GM18507 (cell line): ENCODE measurements around the gene SLC37A3.
"Not testable (repeated sequence)": the region's sequence is repeated elsewhere in the genome, so short reads cannot be mapped to it uniquely, and the experiment has no call there.

Source experiments
- DNase-seq: peaks from one replicate; pipeline ENCODE4 v3.0.0; 2011; ENCODE audit warnings: low read depth; ENCODE audit not compliant: insufficient read length; ENCODE audit errors: extremely low spot score
- FAIRE-seq: peaks from 2 replicates; lab custom pipeline; 2011; peaks lifted over from hg19 to GRCh38; lab: Jason Lieb, UNC

The SLC37A3 gene

DNA sequence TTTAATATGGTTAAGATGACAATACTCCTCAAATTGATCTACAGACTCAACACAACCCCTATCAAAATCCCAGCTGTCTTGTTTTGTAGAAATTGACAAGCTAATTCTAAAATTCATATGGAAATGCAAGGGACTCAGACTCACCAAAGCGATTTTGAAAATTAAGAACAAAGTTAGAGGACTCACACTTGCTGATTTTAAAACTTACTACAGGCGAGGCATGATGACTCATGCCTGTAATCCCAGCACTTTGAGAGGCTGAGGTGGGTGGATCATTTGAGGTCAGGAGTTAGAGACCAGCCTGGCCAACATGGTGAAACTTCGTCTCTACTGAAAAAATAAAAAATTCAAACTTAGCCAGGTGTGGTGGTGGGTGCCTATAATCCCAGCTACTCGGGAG lies 78.3 kb downstream of the SLC37A3 start:
- DNase-seq, FAIRE-seq: not testable (repeated sequence)

DNA sequence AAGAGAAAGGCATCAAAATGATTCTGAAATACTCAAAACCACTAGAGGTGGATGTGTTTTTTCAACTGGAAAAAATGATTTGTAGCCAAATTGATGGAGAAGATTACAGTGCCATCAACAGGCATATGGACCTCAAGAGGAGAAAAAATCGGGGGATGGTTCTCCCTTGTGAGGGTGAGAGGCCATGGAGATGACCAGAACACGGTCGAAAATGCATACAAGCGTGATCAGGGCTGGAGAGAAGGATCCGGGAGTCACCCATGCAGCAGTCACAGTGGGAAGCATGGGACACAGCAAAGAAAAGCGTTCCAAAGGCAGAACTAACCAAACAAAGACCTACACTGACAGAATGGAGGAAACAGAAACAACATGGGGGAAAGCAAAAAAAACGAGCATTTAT lies 80.3 kb downstream of the SLC37A3 start:
- no peak for FAIRE-seq

DNA sequence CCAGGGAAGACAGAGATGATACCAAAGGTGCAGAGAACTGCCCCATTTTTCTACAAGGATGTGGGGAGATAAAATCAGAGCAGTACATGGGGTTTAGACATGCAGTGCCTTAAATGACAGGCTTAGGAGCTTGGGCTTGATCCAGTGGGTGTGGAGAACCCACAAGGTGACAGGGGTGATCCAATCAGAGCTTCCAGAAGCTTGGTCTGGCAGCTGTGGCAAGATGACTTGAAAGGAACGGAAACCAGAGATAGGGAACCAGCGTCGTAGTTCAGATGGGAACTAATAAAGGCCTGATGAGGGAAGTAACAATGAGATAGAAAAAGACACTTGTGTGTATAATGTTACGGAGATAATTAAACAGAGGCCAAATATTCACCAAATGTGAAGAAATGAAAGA lies 80.7 kb downstream of the SLC37A3 start:
- DNase-seq (no peak), FAIRE-seq (no peak)

More for the DNA sequence above, 80.3 kb downstream of the SLC37A3 start:
- no peak for DNase-seq

DNA sequence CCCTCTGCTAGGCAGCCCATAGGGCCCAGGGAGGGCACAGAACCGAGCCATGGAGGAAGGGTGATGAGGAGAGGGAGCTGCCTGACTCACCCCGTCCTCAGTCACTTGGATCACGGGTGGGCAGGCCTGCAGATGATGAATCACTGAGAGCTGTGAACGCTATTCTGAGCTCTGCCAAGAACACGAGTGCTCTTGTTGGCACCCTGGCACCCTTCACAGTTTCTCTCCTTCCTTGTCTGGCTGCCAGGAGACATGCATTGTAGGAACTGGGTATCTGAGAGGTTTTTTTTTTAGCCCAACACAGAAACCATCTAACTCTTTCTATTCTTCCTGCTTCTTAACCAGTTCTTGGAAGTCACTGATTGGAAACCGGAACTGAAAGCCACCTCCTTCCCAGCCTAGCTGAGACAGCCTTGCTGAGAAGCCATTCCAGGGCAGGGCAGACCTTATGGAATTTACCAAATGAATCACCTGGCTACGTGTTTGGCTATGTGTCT lies 82.1 kb downstream of the SLC37A3 start:
- DNase-seq = no peak
- FAIRE-seq = no peak

DNA sequence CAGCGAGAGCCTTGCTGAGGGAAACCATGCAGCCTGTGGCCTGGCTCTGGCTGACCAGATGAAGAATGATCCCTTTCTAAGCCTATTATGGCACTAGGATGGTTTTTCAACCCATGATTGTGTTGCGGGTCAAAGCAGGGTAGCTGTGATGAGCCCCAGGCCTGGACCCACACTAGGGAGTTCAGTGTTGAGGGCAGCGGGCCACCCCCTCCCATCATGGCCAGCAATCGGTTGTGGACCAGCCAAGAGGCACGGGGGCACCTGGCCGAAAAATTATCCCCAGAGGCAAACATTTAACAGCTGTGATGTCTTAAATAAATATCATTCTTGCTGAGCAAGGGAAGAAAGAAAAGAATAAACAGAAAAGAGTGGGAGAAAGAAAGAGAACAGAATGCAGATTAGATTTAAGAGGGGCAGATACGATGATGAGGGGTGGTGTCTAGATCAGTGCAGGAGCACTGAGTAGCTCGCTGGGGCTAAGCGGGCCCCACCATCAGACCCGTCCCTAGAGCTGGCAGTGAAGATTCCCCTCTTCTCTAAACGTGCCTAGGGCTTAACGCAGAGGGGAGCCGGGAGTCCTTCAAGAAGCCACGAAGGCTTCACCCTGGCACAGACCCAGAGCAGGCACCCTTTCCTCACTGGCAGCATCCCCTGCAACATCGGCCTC lies 82.7 kb downstream of the SLC37A3 start:
- FAIRE-seq = no peak
- DNase-seq = no peak

DNA sequence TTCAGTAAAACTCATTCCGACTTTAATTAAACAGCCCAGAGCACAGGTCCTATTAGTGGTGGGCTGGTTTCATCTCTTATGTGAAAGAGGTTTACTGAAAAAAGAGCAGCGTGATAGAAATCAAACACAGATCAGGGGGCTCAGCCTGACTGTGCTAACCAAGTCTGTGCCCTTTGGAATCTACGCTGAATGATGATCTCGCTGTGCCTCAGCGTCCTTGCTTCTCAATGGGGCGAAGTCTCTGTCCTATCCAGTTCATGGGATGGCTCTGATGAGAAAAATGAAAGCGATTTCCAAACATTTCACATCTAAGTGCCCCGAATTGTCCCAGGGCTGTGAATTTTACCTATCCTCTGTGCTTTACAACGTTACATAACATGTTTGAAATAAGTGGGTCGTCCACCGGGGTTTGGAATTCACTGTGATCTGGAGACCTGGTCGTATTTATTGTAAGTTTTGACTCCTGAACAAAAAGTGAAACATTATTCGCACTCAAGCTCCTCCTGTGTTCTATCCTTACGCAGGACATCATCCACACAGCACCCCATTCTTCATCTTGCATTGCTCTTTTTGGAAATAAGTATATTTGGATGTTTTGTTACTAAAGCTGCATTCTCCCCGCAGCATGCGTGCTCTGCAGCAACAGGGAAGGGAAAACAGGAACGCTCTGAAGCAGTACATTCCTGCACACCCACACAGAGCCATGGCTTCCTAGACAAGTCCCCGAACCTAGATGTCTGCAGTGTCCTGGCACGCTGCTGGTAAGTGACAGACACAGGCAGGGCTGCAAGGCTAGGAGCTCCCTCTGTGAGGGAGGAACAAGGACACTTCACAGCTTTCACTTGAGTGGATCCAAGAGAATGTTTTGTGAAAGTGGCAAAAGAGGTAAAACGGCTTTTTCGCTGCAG lies 83.5 kb downstream of the SLC37A3 start:
- DNase-seq (no peak), FAIRE-seq (no peak)

DNA sequence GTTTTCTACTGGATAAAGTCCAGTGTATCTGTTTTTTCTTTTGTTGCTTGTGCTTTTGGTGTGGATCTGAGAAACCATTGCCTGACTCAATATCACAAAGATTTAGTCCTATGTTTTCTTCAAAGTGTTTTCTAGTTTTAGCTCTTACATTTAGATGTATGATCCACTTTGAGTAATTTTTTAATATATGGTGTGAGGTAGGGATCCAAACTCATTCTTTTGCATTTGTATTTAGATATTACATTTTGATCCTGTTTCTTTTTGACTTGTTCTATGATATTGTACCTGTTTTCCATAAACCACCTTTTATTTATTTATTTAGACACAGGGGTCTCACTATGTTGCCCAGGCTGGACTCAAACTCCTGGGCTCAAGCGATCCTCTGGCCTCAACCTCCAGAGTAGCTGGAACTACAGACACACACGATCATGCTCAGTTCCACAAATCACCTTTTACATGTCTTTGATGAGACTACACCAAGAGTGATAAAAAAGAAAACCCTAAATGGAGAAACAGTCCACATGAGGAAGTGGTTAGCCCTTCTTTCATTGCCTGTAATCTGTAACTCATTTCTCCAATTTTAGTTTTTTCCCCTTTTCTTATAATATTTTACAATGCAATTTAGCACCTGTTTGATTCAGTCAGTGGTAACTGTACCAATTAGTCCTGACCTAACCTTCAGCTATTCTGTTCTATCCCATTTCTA lies 86.0 kb downstream of the SLC37A3 start:
- DNase-seq (no peak), FAIRE-seq (no peak)

DNA sequence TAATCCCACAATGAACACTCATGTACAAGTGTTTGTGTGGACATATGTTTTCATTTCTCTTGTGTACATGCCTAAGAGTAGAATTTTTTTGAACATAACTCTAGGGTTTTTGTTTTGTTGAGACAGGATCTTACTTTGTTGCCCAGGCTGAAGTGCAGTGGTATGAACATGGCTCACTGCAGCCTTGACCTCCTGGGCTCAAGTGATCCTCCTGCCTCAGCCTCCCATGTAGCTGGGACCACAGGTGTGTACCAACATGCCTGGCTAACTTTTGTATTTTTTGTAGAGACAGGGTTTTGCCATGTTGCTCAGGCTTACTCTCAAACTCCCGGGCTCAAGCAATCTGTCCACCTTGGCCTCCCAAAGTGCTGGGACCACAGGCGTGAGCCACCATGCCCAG lies 87.2 kb downstream of the SLC37A3 start:
- FAIRE-seq, DNase-seq: not testable (repeated sequence)

DNA sequence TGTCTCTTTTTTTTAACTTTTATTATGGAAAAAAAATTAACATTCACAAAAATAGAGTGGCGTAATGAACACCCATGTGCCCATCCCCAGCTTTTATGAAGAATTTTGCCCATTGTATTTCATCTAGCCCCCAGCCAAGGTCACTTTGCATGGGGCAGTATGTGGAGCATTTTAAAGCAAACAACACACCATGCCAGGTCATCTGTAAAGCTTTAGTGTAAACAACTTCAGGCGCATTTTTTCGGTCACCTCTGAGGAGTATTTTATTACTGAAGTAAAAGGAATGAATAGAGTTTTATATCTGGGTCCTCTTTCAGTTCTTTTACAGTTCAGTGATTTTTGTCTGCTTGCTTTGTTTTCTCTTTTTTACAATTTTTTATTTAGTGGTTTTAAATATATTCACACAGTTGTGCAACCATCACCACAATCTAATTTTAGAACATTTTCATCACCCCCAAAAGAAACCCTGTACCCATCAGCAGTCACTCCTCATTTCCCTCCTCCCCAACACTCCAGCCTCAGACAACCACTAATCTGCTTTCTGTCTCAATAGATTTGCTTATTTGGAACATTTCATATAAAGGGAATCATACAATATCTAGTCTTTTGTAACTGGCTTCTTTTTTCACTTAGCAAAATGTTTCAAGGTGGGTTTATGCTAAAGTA lies 87.9 kb downstream of the SLC37A3 start:
- DNase-seq = no peak
- no peak for FAIRE-seq

DNA sequence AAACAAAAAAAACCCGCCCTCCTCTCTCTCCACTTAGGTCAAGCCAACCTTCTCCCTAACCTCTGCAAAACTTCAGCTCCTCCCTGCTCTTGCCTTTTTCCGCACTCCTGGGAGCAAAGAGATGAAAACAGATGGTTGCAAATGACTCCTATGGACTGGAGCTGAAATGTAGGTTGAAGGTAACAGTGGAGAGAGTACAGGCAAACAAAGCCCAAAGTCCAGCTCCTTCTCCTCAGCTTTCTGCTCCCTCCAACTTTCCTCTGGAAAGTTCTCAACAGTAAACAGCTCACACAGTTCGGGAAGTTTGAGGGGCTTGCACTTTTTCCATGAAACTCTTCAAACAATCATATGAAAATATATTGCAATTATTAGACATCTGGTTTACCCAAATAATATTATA lies 90.3 kb downstream of the SLC37A3 start:
- FAIRE-seq = no peak

DNA sequence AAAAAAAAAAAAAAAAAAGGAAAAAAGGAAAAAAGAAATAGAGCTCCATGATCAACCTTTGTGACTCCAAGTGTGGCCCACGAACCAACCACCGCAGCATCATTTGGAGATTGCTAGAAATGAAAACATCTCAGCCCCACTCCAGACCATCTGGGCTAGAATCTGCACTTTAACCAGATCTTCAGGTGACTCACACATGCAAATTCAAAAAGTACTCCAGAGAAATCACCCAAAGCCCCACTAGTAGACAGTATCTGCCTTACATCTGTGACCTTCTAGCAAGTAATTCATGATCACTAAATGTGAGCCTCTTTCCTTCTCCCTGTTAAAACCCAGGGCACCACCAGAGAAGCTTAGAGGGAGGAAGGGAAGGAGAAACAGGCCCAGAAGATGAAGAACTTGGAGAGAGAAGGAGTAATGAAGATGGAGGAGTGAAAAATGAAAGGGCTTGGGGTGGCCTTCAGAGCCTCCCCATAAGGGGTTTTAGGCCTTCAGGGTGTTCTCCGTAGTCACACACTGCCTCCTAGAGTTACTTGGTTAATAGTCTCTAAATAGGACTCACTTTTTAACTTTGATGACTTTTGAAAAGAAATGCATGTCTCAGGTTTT lies 94.0 kb downstream of the SLC37A3 start:
- DNase-seq (no peak), FAIRE-seq (no peak)

More for the DNA sequence above, 90.3 kb downstream of the SLC37A3 start:
- DNase-seq = no peak

DNA sequence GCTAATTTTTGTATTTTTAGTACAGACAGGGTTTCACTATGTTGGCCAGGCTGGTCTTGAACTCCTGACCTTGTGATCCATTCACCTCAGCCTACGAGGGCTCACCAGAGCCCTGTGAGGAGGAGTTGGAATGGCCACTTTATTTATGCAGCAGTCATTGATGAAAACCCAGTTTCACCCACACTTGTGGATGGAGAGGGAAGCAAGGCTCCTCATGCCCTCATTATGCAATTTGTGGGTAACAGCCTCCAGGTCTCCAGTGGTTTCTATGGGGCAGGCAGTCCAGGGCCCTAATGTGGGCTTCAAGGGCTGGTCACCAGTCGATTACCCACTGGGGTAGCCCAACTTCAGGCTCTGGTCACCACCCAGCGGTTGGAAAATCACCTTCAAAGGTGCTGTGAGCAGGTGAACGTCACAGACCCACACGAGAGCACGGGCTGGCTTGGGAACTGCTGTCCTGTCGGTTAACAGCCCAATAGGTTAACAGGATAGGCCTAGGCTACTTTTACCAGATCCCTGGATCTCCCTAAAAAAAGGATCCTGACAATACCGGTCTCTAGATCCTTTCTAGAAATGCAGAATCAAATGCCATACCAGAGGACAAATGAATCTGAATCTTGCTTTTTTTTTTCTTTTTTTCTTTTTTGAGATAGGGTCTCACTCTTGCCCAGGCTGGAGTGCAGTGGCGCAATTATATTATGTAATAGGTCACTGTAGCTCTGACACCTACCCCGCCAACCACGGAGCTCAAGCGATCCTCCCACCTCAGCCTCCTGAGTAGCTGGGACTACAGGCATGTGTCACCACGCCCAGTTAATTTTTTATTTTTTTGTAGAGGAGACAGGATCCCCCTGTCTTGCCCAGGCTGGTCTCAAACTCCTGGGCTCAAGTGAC lies 97.8 kb downstream of the SLC37A3 start:
- DNase-seq (no peak), FAIRE-seq (no peak)

DNA sequence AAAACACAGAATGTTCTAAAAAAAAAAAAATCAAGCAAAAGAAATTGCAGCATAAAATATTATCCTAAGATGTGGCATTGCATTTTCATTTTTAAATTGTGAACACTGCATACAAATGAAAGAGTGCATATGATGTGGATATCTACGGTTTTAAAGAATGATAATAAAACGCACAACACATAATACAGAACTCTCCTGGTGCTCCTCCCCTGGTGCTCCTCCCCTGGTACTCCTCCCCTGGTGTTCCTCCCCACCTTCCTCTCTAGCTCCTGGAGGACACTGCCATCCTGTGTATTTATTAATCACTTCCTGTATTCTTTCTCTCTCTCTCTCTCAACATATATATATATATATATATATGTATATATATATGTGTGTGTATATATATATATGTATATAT lies 100.1 kb downstream of the SLC37A3 start:
- DNase-seq = no peak
- FAIRE-seq = no peak

DNA sequence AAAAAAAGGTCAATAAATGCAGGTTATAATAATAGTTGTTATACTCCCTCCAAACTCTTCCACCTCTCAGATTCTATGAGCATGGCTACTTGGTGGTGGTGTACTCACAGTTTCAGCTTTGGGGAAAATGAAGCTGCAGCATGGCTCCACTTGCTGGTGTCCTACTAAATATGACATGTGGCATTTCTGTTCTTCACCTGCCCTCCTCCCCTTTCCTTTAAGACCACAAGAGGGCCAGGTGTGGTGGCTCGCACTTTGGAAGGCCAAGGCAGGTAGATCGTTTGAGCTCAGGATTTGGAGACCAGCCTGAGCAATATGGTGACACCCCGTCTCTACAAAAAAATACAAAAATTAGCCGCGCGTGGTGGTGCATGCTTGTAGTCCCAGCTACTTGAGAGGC lies 101.1 kb downstream of the SLC37A3 start:
- DNase-seq (no peak), FAIRE-seq (no peak)

DNA sequence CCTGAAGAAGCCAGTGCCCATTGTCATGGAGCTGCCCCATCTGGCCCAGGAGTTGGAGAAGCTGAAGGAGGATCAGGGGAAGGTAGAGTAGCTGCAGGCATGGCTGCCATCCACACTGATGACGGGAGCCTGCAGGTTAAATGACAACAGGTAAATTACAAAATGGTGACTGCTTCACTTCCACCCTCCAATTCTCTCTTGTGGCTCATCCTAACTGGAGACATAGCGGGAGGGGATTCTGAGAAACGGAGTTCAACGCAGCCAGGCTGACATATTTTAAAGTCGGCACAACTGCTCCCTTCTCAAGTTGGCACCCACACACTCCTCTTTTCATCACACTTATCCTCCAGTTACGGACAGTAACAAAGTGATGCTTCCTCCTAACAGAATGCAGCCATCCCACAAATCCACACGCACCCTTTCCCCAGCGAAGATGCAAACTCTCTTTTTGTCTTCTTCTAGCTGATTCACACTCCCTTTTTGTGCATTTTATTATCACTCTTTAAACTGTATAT lies 103.0 kb downstream of the SLC37A3 start:
- DNase-seq (no peak), FAIRE-seq (no peak)

DNA sequence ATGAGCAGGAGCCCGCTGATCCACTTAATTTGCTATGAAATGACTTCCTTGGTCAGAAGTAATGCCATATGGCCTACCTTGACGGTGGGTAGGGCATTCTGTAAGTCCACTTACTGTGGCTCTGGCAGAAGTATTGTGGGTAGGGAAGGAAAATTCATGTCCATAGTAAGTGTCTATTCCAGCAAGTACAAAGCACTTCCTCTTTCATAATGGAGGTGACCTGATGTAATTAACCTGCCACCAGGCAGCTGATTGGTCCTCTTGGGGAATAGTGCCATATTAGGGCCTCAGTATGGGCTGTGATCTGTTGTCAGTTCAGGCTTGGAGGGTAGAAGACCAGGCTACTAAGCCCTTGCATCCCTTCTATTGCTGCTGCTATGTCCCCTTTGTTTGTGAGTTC lies 103.9 kb downstream of the SLC37A3 start:
- no peak for FAIRE-seq
- no peak for DNase-seq

DNA sequence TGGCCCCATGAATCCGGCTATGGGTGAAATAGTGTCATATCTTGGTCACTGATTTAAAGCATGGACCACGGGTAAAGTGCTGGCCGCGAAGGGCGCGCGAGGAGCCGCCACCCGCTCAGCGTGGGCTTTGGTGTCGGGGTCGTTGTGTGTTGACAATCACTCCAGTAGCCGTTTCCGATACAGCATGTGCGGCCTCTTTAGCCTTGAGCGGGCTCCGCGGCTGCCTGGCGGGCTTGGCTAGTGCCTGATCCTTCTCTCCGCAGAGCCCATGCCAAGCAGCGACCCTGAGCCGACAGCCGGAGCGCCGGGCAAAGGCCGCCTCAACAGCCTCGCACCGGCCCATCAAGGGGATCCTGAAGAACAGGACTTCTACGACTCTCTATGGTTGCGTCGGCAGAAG lies 105.9 kb downstream of the SLC37A3 start:
- no peak for DNase-seq
- no peak for FAIRE-seq

DNA sequence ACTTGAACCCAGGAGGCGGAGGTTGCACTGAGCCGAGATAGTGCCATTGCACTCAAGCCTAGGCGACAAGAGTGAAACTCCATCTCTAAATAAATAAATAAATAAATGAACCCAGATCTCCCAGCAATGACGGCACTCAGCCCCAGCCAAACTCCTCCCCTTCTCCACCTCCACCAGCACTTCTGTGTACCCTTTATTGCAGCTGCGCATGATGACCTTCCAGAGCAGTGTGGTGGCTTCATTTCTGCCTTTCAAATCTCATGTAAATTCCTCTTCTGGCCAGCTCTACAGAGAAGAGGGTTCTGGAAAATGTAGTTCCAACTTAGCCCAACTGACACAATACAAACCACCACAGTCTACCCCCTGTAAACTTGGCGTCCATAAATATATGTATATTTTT lies 108.5 kb downstream of the SLC37A3 start:
- DNase-seq (no peak), FAIRE-seq (no peak)
